Fibroblast of skin of scalp (primary cell): ENCODE data around the gene RAD9A.

ENCODE experiments used
- DNase-seq: peaks from one replicate; pipeline ENCODE4 v3.0.0-alpha.2; 2013

RAD9A gene

DNA sequence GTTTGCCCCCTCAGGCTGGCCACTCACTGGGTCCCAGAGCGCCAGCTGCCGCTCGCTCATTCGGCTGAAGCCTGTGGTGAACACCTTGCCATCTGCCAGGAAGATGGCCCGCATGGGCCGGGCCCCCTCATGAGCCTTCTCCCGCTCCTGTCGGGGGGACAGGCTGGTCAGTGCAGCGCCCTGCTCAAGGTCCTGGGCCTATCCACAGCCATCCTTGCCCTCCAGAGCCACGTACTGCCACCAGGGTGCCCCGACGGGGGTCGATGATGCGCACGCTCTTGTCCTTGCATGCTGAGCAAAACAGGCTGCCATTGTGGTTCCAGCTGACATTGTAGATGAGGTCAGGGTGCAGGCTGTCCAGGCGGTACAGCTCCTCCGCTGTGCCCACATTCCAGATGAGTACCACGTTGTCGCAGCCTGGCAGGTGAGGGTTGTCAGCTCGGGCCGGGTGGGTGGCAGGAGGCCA is 49.3 kb downstream of the RAD9A start:
- no peak for DNase-seq

DNA sequence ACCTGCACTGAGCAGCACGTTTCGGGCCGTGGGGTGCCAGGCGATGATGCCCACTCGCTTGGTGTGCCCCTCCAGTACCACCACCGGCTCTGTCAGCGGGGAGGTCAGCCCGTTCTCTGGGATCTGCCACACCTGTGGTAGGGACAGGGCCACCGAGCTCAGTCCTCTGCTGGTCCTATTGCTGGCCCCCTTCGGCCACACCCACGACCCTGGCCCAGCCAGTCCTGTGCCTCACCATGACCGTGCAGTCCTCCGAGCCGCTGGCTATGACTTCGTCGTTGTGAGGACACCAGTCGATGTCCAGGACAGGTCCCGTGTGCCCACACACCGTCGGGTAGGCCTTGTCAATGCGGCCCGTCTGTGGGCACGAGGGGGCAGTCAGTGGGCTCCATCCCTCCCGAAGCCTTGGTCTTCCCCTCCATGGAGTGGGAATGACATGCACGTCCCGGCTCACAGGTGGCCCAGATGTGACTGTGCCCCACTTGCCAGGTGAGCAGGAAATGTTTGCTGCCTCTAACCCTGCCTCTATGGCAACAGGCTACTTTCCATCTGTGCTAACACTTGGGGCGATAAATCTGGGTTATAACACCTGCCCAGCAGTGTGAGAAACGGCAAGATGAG is 50.1 kb downstream of the RAD9A start:
- DNase-seq = no peak

DNA sequence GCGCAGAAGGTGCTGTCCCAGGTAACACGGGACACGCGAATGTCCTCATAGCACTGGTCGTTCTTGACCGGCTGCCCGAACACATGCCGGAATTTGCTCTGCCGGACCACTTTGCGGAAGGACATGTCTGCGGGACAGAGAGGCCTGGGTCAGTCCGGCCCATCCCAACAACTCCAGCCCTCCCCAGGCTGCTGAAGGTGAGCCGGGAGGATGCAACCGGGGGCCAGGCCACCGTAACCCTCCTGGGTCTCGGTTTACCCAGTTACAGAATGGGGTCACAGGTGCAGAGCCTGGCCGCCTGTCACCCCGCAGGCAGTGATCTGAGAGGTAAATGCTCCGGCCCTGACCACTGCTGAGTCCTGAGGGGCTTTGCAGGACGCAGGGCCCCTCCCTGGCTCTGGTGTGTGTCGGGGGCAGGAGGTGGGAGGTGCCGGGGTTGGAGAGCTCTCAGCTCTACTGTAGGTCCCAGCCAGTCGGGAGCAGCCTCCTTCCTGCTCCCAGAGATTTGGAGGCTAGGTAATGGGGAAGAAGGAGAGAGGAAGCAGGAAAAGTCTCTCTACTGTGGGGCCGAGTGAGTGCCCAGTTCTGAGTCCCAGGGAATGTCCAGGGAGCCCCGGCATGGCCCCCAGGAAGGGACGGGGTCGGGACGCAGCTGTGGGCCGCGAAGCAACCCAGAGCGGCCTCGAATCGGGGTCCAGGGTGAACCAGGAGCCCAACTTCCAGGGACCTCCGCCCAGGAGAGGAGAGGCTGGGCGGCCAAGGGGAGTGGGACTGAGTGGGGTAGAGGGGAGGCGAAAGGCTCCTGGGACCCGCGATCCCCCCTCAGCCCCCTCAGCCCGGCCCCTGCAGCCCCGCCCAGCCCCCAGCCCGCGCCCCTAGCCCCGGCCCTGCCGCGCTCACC is 51.0 kb downstream of the RAD9A start:
- no peak for DNase-seq

DNA sequence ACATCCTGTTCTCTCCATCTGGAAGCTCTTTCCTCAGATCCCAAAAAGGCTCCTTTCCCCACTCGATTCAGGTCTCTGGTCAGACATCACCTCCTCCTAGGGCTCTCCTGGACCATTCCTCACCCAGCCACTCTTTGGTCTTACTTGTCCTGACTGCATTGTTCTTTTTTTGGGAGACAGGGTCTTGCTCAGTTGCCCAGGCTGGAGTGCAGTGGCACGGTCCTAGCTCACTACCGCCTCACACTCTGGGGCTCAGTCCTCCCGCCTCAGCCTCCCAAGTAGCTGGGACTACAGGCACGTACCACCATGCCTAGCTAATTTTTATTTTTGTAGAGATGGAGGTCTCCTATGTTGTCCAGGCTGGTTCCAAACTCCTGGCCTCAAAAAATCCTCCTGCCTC is 53.7 kb downstream of the RAD9A start:
- no peak for DNase-seq
